CD14-positive monocyte (primary cell): ENCODE measurements around the gene GRHL1. TPM values are rescaled to one million over a fixed set of nuclear protein-coding genes. Genes with fewer than 3 reads are reported as not detected.
A peak's percentile ranks its signal among the peaks of the same experiment; 100 is the strongest.

Source experiments
- DNase-seq, 3 donors: peaks; one replicate each; pipeline ENCODE4 v3.0.0-alpha.2; 2011 to 2022
- H2AFZ ChIP-seq: 2 replicates; pipeline ENCODE4 v1.6.0; 2012; ENCODE audit warnings: mild to moderate bottlenecking, low read depth, low read length, inconsistent platforms; ENCODE audit not compliant: insufficient read depth, poor library complexity, severe bottlenecking
- H3K27ac ChIP-seq, 2 donors: 1 replicate in 1 of 2; 2 replicates in 1 of 2; pipeline ENCODE4 v1.5.1; 2012 to 2013; ENCODE audit warnings: low read length in 2 of 2, control low read depth in 1 of 2, inconsistent platforms in 1 of 2, low read depth in 1 of 2, mild to moderate bottlenecking in 1 of 2
- H3K27me3 ChIP-seq, 2 donors: one replicate each; pipeline versions ENCODE4 v1.6.0 to v1.6.1; 2011 to 2013; ENCODE audit warnings: low read length in 2 of 2; ENCODE audit not compliant: control insufficient read depth in 2 of 2, insufficient read depth in 2 of 2
- H3K36me3 ChIP-seq, 2 donors: replicated peaks in 1 of 2; 1 replicate in 1 of 2; 2 replicates in 1 of 2; pipeline versions ENCODE4 v1.5.1 to v1.6.1; 2012 to 2013; ENCODE audit warnings: low read length in 2 of 2, control low read depth in 1 of 2, inconsistent platforms in 1 of 2, mild to moderate bottlenecking in 1 of 2; ENCODE audit not compliant: insufficient read depth in 2 of 2, control insufficient read depth in 1 of 2
- H3K4me1 ChIP-seq, 2 donors: 1 replicate in 1 of 2; 2 replicates in 1 of 2; pipeline versions ENCODE4 v1.5.1 to v1.6.1; 2012 to 2013; ENCODE audit warnings: low read length in 2 of 2, control low read depth in 1 of 2, inconsistent platforms in 1 of 2, mild to moderate bottlenecking in 1 of 2, moderate library complexity in 1 of 2; ENCODE audit not compliant: insufficient read depth in 2 of 2, control insufficient read depth in 1 of 2
- H3K4me2 ChIP-seq: replicated peaks from 2 replicates; pipeline ENCODE3; 2012; ENCODE audit warnings: low read length, moderate library complexity, mild to moderate bottlenecking; ENCODE audit not compliant: poor library complexity, severe bottlenecking; ENCODE audit errors: extremely low read depth
- H3K4me3 ChIP-seq, 3 experiments: fragments of 200-600 bp in 1 of 3; sonication (generic) in 1 of 3; replicated peaks in 1 of 3; 1 replicate in 2 of 3; 2 replicates in 1 of 3; pipeline ENCODE4 v1.5.1; 2011 to 2013; ENCODE audit warnings: low read length in 3 of 3, mild to moderate bottlenecking in 3 of 3, control low read depth in 2 of 3, low read depth in 2 of 3, inconsistent platforms in 1 of 3, moderate library complexity in 1 of 3
- H3K79me2 ChIP-seq: 2 replicates; pipeline ENCODE4 v1.6.0; 2012; ENCODE audit warnings: mild to moderate bottlenecking, control low read depth, inconsistent platforms, low read length, moderate library complexity; ENCODE audit not compliant: insufficient read depth
- H3K9ac ChIP-seq: 2 replicates; pipeline ENCODE4 v1.6.0; 2017; ENCODE audit warnings: low read length, mild to moderate bottlenecking; ENCODE audit not compliant: insufficient read depth, poor library complexity, severe bottlenecking
- H3K9me3 ChIP-seq, 2 donors: replicated peaks in 1 of 2; 1 replicate in 1 of 2; 2 replicates in 1 of 2; pipeline versions ENCODE4 v1.5.1 to v1.6.1; 2012 to 2013; ENCODE audit warnings: low read length in 2 of 2, control low read depth in 1 of 2; ENCODE audit not compliant: control insufficient read depth in 1 of 2, insufficient read depth in 1 of 2
- H4K20me1 ChIP-seq: 2 replicates; pipeline ENCODE4 v1.6.0; 2012; ENCODE audit warnings: mild to moderate bottlenecking, low read length, control low read depth, moderate library complexity; ENCODE audit not compliant: insufficient read depth
- H3K27ac Mint-ChIP-seq, 7 donors: one replicate each; pipeline ENCODE4 v1.8.0; 2020; ENCODE audit warnings: mild to moderate bottlenecking in 7 of 7, mixed read lengths in 7 of 7, moderate library complexity in 6 of 7, inconsistent platforms in 2 of 7
- H3K27me3 Mint-ChIP-seq, 3 donors: one replicate each; pipeline ENCODE4 v1.8.0; 2021 to 2022; ENCODE audit warnings: low read depth in 3 of 3, mild to moderate bottlenecking in 3 of 3, mixed read lengths in 3 of 3, moderate library complexity in 3 of 3, inconsistent platforms in 1 of 3
- H3K36me3 Mint-ChIP-seq, 2 donors: one replicate each; pipeline ENCODE4 v1.8.0; 2020; ENCODE audit warnings: mixed read lengths in 2 of 2, inconsistent platforms in 1 of 2, mild to moderate bottlenecking in 1 of 2
- H3K4me1 Mint-ChIP-seq: one replicate; pipeline ENCODE4 v1.8.0; 2020; ENCODE audit warnings: mild to moderate bottlenecking, mixed read lengths
- H3K4me3 Mint-ChIP-seq, 2 donors: one replicate each; pipeline ENCODE4 v1.8.0; 2020; ENCODE audit warnings: mild to moderate bottlenecking in 2 of 2, mixed read lengths in 2 of 2, moderate library complexity in 1 of 2
- H3K9me3 Mint-ChIP-seq, 7 donors: one replicate each; pipeline ENCODE4 v1.8.0; 2020 to 2022; ENCODE audit warnings: mixed read lengths in 7 of 7, mild to moderate bottlenecking in 6 of 7, moderate library complexity in 6 of 7, inconsistent platforms in 2 of 7
- whole genome bisulfite sequencing: methylation state at CpG from one replicate; pipeline ENCODE4 v1.1.5; 2013; ENCODE audit warnings: missing lambda C conversion rate; ENCODE audit not compliant: insufficient coverage; 5-methylcytosine and 5-hydroxymethylcytosine counted together
- intact Hi-C, 2 donors: fragments of 100-400 bp; cut with micrococcal nuclease; formaldehyde crosslinking; loops; one replicate each; pipeline versions ENCODE4 v1.15.0 to v1.15.1; 2023
- polyA plus RNA-seq, 3 donors: library from polyadenylated mRNA; depleted of rRNA in 1 of 3; unstranded in 2 of 3; stranded (reverse) in 1 of 3; fragments of 300-500 nt in 2 of 3; fragments of >200 nt in 1 of 3; fragmentation: Illumina TruSeq in 2 of 3; gene quantifications; 1 replicate in 2 of 3; 2 replicates in 1 of 3; pipeline ENCODE4 v1.2.3, GENCODE V29; 2012 to 2021
- TF ChIP-seq, protein P1 (sequence below): fragments of 200-600 bp; IDR thresholded peaks from one replicate; pipeline ENCODE4 v1.8.0; 2022; ENCODE audit warnings: antibody characterized with exemption, mild to moderate bottlenecking

Gene GRHL1
- polyA plus RNA-seq, 3 donors, result 0.08 TPM; not detected in 2

DNA sequence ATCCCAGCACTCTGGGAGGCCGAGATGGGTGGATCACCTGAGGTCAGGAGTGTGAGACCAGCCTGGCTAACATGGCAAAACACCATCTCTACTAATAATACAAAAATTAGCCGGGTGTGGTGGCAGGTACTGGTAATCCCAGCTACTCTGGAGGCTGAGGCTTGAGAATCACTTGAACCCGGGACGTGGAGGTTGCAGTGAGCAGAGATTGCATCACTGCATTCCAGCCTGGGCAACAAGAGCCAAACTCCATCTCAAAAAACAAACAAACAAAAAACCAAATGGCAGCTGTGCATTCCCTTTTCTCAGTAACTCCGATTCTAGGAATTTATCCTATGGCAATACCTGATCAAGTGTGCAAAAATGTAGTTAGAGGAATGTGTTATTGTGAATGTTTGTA is 4.7 kb upstream of the GRHL1 start:
- DNase-seq, result no peak
- peaks cover 29 to 61% (median 53%) of the 10 kb centered on the region in 3 donors for H3K27me3 Mint-ChIP-seq
- intact Hi-C loops, result no loop called here
- Histone ChIP-seq H3K9me3 (no peaks in the 10 kb centered on the region), H3K27me3 (peaks cover 4 to 33% of the 10 kb centered on the region in 2 donors), H3K4me1 (peaks cover 4 to 6% of the 10 kb centered on the region in 2 donors), H3K36me3 (no peaks in the 10 kb centered on the region), H3K4me2 (no peak overlapping the region), H3K27ac (no peak overlapping the region), H2AFZ (no peak overlapping the region), H3K9ac (no peak overlapping the region), H4K20me1 (no peaks in the 10 kb centered on the region), H3K79me2 (no peaks in the 10 kb centered on the region), H3K4me3 (no peak overlapping the region)
- H3K9me3 Mint-ChIP-seq, result peaks cover 0 to 8% (median 0%) of the 10 kb centered on the region in 7 donors
- H3K36me3 Mint-ChIP-seq, result peaks cover 3 to 7% of the 10 kb centered on the region in 2 donors
- TF ChIP-seq, protein P1, sequence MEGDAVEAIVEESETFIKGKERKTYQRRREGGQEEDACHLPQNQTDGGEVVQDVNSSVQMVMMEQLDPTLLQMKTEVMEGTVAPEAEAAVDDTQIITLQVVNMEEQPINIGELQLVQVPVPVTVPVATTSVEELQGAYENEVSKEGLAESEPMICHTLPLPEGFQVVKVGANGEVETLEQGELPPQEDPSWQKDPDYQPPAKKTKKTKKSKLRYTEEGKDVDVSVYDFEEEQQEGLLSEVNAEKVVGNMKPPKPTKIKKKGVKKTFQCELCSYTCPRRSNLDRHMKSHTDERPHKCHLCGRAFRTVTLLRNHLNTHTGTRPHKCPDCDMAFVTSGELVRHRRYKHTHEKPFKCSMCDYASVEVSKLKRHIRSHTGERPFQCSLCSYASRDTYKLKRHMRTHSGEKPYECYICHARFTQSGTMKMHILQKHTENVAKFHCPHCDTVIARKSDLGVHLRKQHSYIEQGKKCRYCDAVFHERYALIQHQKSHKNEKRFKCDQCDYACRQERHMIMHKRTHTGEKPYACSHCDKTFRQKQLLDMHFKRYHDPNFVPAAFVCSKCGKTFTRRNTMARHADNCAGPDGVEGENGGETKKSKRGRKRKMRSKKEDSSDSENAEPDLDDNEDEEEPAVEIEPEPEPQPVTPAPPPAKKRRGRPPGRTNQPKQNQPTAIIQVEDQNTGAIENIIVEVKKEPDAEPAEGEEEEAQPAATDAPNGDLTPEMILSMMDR, result no peak
- WGBS, result 93% methylated on average over 3 of the region's 5 CpGs
- peaks cover 3% of the 10 kb centered on the region for H3K4me1 Mint-ChIP-seq
- no peak overlapping the region for H3K27ac Mint-ChIP-seq
- H3K4me3 Mint-ChIP-seq, result no peak overlapping the region

DNA sequence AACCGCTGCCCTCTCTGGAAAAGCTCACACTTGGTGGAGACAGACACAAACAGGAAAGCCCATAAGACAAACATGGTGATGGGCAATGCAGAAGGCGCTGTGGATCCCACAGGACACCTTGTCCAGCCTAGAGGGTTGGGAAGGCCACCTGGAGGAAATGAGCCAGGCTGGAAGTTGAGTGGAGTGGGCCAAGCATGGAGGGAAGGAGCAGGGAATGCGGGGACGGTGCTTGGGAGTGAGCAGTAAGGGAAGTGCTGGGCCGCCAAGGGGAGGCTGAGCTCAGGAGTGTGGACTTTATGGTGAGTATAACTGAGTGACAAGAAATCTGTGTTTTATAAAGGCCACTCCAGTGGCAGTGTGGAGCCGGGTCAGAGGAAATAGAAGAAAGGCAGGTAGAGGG is 2.8 kb upstream of the GRHL1 start:
- Mint-ChIP-seq H3K4me3 (peak overlapping the region in 1 of 2 donors; percentile 50), H3K27me3 (peaks cover 43 to 70% (median 68%) of the 10 kb centered on the region in 3 donors), H3K9me3 (peaks cover 0 to 12% (median 3%) of the 10 kb centered on the region in 7 donors)

More for the DNA sequence above, 2.8 kb upstream of the GRHL1 start:
- H3K9ac ChIP-seq, result no peak overlapping the region
- H3K27ac ChIP-seq, result no peak overlapping the region
- no peak overlapping the region for H2AFZ ChIP-seq
- no peak overlapping the region for H3K4me3 ChIP-seq
- peaks cover 9 to 15% of the 10 kb centered on the region in 2 donors for H3K36me3 Mint-ChIP-seq
- H3K9me3 ChIP-seq, result no peaks in the 10 kb centered on the region
- 88% methylated on average over 5 of the region's 6 CpGs for WGBS
- peaks cover 23 to 52% of the 10 kb centered on the region in 2 donors for H3K27me3 ChIP-seq
- no peak overlapping the region for H3K27ac Mint-ChIP-seq
- no peaks in the 10 kb centered on the region for H3K36me3 ChIP-seq
- H3K4me1 ChIP-seq, result peaks cover 9 to 13% of the 10 kb centered on the region in 2 donors
- H3K4me2 ChIP-seq, result no peak overlapping the region
- no peak for DNase-seq
- H3K4me1 Mint-ChIP-seq, result peaks cover 13% of the 10 kb centered on the region
- H4K20me1 ChIP-seq, result no peaks in the 10 kb centered on the region
- TF ChIP-seq, protein P1, result no peak
- H3K79me2 ChIP-seq, result no peaks in the 10 kb centered on the region
- intact Hi-C loops, result no loop called here
